Measurements from ENCODE around the gene KCNMA1.

GRCh38 chr10:77182803-77183202 lies 454.8 kb downstream of the KCNMA1 start:
- TF ChIP-seq, protein P1, sequence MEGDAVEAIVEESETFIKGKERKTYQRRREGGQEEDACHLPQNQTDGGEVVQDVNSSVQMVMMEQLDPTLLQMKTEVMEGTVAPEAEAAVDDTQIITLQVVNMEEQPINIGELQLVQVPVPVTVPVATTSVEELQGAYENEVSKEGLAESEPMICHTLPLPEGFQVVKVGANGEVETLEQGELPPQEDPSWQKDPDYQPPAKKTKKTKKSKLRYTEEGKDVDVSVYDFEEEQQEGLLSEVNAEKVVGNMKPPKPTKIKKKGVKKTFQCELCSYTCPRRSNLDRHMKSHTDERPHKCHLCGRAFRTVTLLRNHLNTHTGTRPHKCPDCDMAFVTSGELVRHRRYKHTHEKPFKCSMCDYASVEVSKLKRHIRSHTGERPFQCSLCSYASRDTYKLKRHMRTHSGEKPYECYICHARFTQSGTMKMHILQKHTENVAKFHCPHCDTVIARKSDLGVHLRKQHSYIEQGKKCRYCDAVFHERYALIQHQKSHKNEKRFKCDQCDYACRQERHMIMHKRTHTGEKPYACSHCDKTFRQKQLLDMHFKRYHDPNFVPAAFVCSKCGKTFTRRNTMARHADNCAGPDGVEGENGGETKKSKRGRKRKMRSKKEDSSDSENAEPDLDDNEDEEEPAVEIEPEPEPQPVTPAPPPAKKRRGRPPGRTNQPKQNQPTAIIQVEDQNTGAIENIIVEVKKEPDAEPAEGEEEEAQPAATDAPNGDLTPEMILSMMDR (IDR thresholded peaks at IDR 0.05), result no peak
- no peak for TF ChIP-seq POLR2A (IDR thresholded peaks at IDR 0.05)
